Osteoblast (primary cell): ENCODE results near the gene IL32. TPM values are rescaled to one million over a fixed set of nuclear protein-coding genes. Genes with fewer than 3 reads are reported as not detected.

Experiments
- DNase-seq: peaks from one replicate; pipeline ENCODE4 v3.0.0; 2011; ENCODE audit warnings: low spot score, mixed read lengths; ENCODE audit not compliant: insufficient read length; ENCODE audit errors: missing footprints
- H2AFZ ChIP-seq: 2 replicates; pipeline ENCODE4 v1.6.0; 2011; ENCODE audit warnings: mild to moderate bottlenecking, low read length
- H3K27ac ChIP-seq: 2 replicates; pipeline ENCODE4 v1.5.1; 2011; ENCODE audit warnings: mild to moderate bottlenecking, low read depth, low read length, moderate library complexity
- H3K27me3 ChIP-seq: 2 replicates; pipeline ENCODE4 v1.6.0; 2012; ENCODE audit warnings: mild to moderate bottlenecking, control low read depth, inconsistent platforms, low read length, moderate library complexity; ENCODE audit not compliant: insufficient read depth
- H3K36me3 ChIP-seq: 2 replicates; pipeline ENCODE4 v1.5.1; 2011; ENCODE audit warnings: mild to moderate bottlenecking, low read length, control low read depth, moderate library complexity; ENCODE audit not compliant: insufficient read depth
- H3K4me1 ChIP-seq: 2 replicates; pipeline ENCODE4 v1.5.1; 2011; ENCODE audit warnings: mild to moderate bottlenecking, low read length, control low read depth, moderate library complexity; ENCODE audit not compliant: insufficient read depth
- H3K4me2 ChIP-seq: 2 replicates; pipeline ENCODE4 v1.6.0; 2011; ENCODE audit warnings: mild to moderate bottlenecking, low read length; ENCODE audit not compliant: insufficient read depth
- H3K4me3 ChIP-seq: fragments of 200-600 bp; sonication (generic); 3 replicates; pipeline ENCODE4 v1.5.1; 2012; ENCODE audit warnings: mild to moderate bottlenecking, low read length, inconsistent platforms; ENCODE audit not compliant: insufficient read depth
- H3K79me2 ChIP-seq: 2 replicates; pipeline ENCODE4 v1.6.0; 2012; ENCODE audit warnings: mild to moderate bottlenecking, low read length, control low read depth, inconsistent platforms; ENCODE audit not compliant: insufficient read depth
- H3K9me3 ChIP-seq: 2 replicates; pipeline ENCODE4 v1.5.1; 2011; ENCODE audit warnings: low read depth, low read length, control low read depth
- H4K20me1 ChIP-seq: 2 replicates; pipeline ENCODE4 v1.6.0; 2012; ENCODE audit warnings: mild to moderate bottlenecking, low read length, control low read depth; ENCODE audit not compliant: insufficient read depth
- small RNA-seq: library from RNA; depleted of rRNA; stranded (forward); fragments of <200 nt; gene quantifications from one replicate; pipeline ENCODE3, GENCODE V24; 2012
- total RNA-seq: library from RNA; depleted of rRNA; stranded (reverse); fragments of >200 nt; gene quantifications from 2 replicates; pipeline ENCODE4 v1.2.3, GENCODE V29; 2012
- TF ChIP-seq, protein P1 (sequence below): IDR thresholded peaks from 2 replicates; pipeline ENCODE4 v1.5.1; 2011; ENCODE audit warnings: mild to moderate bottlenecking, low read depth, low read length, moderate library complexity; ENCODE audit errors: extremely low read depth

IL32 gene
- total RNA-seq, 1 donor, result 0.72 TPM

DNA sequence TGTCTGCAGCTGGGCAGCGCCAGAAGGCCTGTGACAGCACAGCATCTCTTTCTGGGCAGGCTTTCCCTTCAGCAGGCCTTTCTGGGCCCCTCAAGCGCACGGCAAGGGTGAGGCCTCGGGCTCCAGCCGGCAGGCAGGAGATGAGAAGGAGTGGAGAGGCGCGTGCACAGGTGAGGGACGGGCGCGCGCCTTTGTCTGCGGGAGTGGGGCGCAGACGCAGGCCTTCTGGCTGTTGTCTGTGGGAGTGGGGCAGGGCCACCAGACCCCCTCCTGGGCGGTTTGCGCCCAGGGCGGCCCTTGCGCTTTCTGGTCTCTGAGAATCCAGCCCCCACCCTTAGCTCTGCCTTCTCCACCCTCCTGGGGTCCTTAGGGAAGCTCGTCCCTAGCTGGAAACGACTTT lies 53.4 kb downstream of the IL32 start:
- Histone ChIP-seq H3K79me2 (peaks cover 11% of the 10 kb centered on the region), H3K4me3 (no peak overlapping the region), H3K27ac (no peak overlapping the region), H3K27me3 (no peaks in the 10 kb centered on the region), H2AFZ (no peak overlapping the region), H3K4me1 (peaks cover 8% of the 10 kb centered on the region), H3K36me3 (peaks cover 17% of the 10 kb centered on the region), H3K4me2 (no peak overlapping the region), H3K9me3 (no peaks in the 10 kb centered on the region), H4K20me1 (peaks cover 2% of the 10 kb centered on the region)
- DNase-seq, result peak; percentile 58
- TF ChIP-seq, protein P1, sequence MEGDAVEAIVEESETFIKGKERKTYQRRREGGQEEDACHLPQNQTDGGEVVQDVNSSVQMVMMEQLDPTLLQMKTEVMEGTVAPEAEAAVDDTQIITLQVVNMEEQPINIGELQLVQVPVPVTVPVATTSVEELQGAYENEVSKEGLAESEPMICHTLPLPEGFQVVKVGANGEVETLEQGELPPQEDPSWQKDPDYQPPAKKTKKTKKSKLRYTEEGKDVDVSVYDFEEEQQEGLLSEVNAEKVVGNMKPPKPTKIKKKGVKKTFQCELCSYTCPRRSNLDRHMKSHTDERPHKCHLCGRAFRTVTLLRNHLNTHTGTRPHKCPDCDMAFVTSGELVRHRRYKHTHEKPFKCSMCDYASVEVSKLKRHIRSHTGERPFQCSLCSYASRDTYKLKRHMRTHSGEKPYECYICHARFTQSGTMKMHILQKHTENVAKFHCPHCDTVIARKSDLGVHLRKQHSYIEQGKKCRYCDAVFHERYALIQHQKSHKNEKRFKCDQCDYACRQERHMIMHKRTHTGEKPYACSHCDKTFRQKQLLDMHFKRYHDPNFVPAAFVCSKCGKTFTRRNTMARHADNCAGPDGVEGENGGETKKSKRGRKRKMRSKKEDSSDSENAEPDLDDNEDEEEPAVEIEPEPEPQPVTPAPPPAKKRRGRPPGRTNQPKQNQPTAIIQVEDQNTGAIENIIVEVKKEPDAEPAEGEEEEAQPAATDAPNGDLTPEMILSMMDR, result no peak

Small RNA genes lying within 50 kb of the gene (small RNA-seq; reads per million reads assigned to genes)
- not detected for gene RNU1-22P

Other genes starting within 250 kb of the IL32 start
- gene PRSS21, start 248.4 kb upstream of the IL32 start, total RNA-seq, result not detected in 2 replicates
- 0.88 and 1.4 TPM in 2 replicates for gene ZG16B, start 235.3 kb upstream of the IL32 start, total RNA-seq
- not detected in 2 replicates for gene PRSS22, start 207.5 kb upstream of the IL32 start, total RNA-seq
- 38.7 and 43.6 TPM in 2 replicates for gene FLYWCH2, start 182.4 kb upstream of the IL32 start, total RNA-seq
- 48.3 and 56.5 TPM in 2 replicates for gene FLYWCH1, start 153.7 kb upstream of the IL32 start, total RNA-seq
- gene KREMEN2, start 101.4 kb upstream of the IL32 start, total RNA-seq, result not detected in 2 replicates
- gene PAQR4, start 96.3 kb upstream of the IL32 start, total RNA-seq, result 1.5 and 1.8 TPM in 2 replicates
- 1.4 and 2.1 TPM in 2 replicates for gene PKMYT1, start 85.2 kb upstream of the IL32 start, total RNA-seq
- not detected in 2 replicates for gene CLDN9, start 52.7 kb upstream of the IL32 start, total RNA-seq
- under 0.01 TPM in 1 of 2 replicates, not detected in the other for gene CLDN6, start 47.5 kb upstream of the IL32 start, total RNA-seq
- 143 and 159 TPM in 2 replicates for gene TNFRSF12A, start 45.3 kb upstream of the IL32 start, total RNA-seq
- gene HCFC1R1, start 41.7 kb upstream of the IL32 start, total RNA-seq, result 20.3 and 21.2 TPM in 2 replicates
- 21.8 and 23.5 TPM in 2 replicates for gene THOC6, start 41.6 kb upstream of the IL32 start, total RNA-seq
- gene BICDL2, start 28.7 kb upstream of the IL32 start, total RNA-seq, result 0.29 TPM in 1 of 2 replicates, not detected in the other
- gene MMP25, start 19.1 kb upstream of the IL32 start, total RNA-seq, result under 0.01 TPM in 1 of 2 replicates, not detected in the other
- gene ZSCAN10, start 33.7 kb downstream of the IL32 start, total RNA-seq, result not detected in 2 replicates
- 17.4 and 17.7 TPM in 2 replicates for gene ZNF205, start 46.9 kb downstream of the IL32 start, total RNA-seq
- 8.0 and 9.4 TPM in 2 replicates for gene ZNF213, start 69.4 kb downstream of the IL32 start, total RNA-seq
- 0.36 TPM in 1 of 2 replicates, not detected in the other for gene OR1F1, start 122.6 kb downstream of the IL32 start, total RNA-seq
- 11.5 and 11.6 TPM in 2 replicates for gene ZNF200, start 169.5 kb downstream of the IL32 start, total RNA-seq
- gene MEFV, start 191.0 kb downstream of the IL32 start, total RNA-seq, result under 0.01 TPM in 1 of 2 replicates, not detected in the other
- gene ZNF263, start 217.9 kb downstream of the IL32 start, total RNA-seq, result 55.7 and 65.1 TPM in 2 replicates
- 3.8 and 6.5 TPM in 2 replicates for gene TIGD7, start 239.8 kb downstream of the IL32 start, total RNA-seq
- gene ZNF75A, start 239.9 kb downstream of the IL32 start, total RNA-seq, result 21.8 and 26.1 TPM in 2 replicates